ENCODE results near the gene IGSF23.

Gene IGSF23

DNA sequence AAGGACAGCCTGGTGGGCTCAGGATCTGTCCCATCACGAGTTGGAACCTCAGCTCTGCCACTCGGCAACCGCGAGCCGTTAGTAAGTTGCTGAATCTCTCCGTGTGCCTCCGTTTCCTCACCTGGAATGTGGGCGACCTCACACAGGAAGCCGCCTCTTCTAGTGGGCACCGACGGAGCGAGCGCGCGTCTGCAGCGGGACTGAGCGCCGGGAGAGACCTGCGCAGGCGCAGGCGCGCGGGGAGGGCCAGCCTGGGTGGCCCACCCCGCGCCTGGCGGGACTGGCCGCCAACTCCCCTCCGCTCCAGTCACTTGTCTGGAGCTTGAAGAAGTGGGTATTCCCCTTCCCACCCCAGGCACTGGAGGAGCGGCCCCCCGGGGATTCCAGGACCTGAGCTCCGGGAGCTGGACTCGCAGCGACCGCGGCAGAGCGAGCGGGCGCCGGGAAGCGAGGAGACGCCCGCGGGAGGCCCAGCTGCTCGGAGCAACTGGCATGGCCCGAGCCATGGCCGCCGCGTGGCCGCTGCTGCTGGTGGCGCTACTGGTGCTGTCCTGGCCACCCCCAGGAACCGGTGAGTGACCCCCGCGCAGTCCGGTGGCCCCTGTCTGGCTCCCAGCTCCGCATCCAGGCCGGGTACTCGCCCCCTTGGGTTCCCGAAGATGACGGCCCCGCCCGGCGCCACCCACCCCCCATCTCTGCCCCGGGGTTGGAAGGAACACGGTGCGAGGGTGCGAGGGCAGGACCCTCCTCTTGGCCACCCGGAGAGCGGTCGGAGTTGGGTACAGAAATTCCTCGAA, 30.4 kb downstream of the IGSF23 start, which contains the start of gene PVR:
Gene PVR (plus strand): TSS at position 306 of the 797 bp plus-strand sequence. CDS start 187 bp downstream, at position 493.
- no peak for DNase-seq

DNA sequence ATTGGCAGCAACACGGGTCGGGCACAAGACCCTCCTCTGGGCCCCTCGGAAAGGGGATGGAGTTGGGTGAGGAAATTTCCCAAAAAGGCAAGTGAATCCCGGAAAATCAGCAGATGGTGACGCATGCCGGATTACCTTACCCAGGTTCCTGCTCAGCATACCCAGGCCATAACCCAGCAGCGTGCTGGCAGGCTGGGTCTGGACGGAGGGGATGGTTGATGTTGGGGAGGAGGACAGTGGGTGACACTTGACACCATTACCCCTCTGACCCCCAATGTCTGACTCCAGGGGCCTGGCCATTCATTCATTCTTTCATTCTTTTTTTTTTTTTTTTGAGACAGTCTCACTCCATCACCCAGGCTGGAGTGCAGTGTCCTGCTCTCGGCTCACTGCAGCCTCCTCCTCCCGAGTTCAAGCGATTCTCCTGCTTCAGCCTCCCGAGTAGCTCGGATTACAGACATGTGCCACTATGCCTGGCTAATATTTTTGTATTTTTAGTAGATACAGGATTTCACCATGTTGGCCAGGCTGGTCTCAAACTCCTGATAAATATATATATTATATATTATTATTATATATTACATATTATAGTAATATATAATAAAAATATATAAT, 31.1 kb downstream of the IGSF23 start:
- no peak for DNase-seq

DNA sequence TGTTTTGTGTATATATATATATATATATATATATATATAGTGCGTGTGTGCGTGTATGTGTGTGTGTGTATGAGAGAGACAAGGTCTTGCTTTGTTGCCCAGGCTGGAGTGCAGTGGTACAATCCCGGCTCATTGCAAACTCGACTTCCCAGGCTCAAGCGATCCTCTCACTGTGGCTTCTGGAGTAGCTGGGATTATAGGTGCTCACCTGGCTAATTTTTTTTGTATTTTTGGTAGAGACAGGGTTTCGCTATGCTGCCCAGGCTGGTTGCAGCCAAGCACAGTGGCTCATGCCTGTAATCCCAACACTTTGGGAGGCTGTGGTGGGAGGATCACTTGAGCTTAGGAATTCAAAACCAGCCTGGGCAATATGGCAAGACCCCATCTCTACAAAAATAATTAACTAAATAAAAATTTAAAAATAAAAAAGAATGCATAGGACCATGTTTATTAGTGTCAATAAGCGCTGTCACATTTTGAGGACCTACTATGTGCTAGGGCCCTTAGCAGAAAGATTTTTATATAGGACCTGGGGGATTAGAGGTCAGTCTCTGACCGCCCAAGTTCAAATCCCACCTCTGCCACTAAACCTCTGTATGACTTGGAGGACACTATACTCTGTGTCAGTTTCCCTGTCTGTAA, 32.2 kb downstream of the IGSF23 start:
- no peak for DNase-seq

DNA sequence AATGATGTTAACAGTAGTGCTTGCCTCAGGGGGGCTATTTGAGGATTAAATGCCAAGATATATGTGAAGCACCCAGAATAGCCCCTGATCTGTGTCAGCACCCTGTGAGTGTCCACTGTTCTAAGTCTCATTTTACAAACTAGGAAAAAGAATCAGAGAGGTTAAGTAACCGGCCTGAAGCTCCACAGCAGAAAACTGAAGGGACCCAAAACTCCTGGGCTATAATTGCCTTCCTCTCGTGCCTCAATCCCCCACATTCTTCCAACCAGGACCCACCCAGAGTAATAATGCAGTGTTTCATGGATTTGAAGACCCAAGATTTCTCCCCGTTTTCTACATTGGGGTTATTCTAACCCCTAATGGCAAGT, 32.7 kb downstream of the IGSF23 start:
- DNase-seq: no peak

DNA sequence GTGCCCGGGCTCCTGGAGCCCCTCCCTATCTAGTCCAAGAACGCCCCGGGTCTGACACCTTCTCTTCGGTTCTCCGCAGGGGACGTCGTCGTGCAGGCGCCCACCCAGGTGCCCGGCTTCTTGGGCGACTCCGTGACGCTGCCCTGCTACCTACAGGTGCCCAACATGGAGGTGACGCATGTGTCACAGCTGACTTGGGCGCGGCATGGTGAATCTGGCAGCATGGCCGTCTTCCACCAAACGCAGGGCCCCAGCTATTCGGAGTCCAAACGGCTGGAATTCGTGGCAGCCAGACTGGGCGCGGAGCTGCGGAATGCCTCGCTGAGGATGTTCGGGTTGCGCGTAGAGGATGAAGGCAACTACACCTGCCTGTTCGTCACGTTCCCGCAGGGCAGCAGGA, 33.8 kb downstream of the IGSF23 start:
- DNase-seq: no peak

DNA sequence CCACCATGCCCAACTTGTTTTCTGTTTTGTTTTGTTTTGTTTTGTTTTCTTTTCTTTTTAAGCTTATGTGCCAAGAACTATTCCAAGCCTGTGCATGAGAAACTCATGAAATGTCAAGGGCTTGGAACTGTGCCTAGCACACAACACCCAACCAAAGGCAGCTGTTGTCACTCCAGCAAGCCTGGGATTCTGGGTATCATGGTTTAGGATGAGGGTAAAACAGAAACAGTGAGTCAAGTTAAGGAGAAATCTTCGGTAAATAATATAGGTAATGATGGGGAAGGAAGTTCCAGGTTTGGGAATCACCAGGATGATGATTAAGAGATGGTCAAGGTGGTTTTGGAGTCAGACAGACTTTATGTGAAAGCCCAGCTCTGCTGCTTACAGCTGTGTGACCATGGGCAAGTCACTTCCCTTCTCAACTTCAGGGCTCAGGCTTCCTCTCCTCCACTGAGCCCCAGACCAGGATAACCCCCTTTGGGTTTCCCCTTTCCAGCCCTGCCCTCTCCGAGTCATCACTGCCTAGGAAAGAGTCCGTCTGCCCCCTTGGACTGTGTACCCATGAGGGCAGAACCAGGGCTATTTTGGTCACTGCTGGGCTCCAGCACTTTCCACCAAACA, 35.4 kb downstream of the IGSF23 start:
- DNase-seq: no peak

DNA sequence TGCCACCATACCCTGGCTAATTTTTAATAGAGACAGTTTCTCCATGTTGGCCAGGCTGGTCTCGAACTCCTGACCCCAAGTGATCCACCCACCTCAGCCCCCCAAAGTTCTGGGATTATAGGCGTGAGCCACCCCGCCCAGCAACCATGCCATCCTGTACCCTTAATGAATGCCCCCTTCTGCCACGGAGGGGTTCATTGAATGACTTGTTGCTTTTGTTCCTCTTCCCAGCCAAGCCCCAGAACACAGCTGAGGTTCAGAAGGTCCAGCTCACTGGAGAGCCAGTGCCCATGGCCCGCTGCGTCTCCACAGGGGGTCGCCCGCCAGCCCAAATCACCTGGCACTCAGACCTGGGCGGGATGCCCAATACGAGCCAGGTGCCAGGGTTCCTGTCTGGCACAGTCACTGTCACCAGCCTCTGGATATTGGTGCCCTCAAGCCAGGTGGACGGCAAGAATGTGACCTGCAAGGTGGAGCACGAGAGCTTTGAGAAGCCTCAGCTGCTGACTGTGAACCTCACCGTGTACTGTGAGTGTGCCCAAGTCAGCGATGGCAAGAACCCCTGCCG, 36.3 kb downstream of the IGSF23 start:
- DNase-seq: no peak

DNA sequence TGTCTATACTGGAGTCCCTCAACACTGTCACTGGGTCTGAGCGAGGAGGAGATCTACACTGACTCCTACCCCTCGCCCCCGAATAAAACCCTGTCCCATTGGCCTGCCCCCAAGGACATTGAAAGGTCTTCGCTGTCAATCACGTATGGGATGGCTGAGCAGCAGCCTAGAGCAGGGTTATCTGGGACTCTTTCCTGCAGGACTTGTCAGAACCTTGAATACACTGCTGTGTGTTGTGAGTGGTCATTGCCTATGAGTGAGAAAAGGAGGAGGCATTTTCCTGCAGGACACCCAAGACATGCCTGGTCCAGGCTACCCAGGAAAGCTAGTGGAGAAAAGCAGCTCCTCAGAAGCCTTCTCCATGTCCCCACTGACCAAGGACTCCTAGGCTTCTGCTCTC, 40.0 kb downstream of the IGSF23 start:
- DNase-seq: no peak

DNA sequence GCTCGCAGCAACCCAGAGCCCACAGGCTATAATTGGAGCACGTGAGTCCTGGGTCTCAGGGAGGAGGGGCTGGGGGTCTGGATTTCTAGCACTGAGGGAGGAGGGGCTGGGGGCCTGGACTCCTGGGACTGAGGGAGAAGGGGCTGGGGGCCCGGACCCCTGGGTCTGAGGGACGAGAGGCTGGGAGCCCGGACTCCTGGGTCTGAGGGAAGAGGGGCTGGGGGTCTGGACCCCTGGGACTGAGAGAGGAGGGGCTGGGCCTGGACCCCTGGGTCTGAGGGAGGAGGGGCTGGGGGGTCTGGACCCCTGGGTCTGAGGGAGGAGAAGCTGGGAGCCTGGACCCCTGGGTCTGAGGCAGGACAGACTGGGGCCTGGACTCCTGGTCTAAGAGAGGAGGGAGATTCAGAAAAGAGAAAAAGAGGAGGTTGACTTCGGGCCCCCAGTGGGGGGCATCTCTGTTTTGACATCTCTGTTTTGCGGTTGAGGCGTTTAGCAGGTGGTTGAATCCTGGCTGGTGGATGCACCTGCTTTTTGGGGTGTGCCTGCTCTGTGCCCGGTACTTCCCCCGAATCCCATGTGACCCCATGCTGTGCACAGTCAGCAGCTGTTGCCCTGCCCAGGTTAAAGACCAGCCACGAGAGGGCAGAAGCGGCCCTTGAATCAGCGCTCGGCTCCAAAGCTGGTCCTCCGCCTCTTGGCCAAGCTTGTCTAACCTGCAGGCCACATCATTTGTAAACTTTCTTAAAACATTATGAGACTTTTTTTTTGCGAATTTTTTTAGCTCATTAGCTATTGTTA, 40.8 kb downstream of the IGSF23 start:
- DNase-seq: peak; percentile 44

DNA sequence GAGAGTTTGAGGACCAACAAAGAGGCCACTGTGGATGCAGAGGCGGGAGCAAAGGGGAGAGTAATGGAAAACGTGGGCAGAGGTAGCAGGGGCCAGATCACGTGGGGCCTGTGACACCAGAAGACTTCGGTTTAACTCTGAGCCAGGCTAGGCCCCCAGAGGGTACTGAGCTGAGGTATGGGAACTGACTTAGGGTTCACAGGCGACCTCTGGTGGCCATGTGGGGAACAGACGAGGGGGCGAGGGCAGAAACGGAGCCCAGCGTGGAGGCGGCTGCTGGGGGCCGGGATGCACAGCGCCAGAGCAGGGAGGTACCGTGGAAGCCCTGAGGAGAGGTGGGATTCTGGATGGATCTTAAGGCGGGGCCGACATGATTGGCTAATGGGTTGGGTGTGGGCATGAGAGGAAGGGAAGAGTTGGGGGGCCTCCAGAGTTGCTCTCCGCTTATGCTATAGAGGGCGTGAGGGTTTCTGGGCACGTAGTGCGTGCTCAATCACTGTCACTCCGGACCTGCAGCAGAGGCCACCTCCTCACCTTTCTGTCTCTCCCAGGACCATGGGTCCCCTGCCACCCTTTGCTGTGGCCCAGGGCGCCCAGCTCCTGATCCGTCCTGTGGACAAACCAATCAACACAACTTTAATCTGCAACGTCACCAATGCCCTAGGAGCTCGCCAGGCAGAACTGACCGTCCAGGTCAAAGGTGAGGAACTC, 44.0 kb downstream of the IGSF23 start:
- DNase-seq: peak; percentile 55

DNA sequence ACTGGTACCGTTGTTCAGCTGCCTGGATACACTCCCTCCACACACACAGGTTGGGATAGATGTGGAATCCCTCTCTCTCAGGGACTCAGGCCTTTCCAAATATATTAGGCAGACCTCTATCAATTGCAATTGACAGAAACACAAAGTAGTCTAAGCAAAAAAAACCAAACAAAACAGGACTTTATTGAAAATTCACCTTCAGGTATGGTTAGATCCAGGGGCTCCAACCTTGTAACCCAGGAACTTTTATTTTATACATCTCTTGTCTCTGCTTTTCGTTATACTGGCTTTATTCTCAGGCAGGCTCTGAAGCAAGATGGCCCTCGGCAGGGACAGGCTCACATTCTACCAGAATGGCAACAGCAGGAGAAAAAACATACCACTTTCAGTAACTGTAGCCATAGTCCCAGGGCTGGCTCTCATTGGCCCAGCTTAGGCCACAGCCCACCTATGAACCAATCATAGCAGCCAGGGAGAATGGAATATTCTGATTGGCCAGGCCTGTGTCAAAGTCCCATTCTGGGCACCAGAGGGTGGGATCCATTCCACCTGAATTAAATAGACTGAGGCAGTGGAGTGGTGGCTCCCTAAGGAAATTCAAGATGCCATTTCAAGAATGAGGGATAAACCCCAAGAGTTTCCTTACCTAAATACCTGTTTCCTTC, 44.8 kb downstream of the IGSF23 start:
- no peak for DNase-seq

DNA sequence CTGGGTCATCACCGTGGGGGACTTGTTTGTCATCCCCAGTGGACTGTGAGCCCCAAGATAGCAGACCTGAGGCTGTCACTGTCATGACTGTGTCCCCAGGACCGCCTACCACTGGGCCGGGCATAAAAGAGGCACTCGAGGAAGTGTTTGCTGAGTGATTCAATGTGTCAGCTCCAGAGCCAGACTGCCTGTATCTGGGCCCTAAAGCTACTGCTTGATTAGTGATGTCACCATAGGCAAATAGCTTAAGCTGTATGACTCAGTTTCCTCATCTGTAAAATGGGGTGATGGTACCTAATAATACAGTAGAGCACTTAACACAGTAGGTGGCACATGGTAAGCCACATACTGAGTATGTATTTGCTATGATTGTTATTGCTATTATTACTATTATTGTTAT, 46.7 kb downstream of the IGSF23 start:
- DNase-seq: no peak

DNA sequence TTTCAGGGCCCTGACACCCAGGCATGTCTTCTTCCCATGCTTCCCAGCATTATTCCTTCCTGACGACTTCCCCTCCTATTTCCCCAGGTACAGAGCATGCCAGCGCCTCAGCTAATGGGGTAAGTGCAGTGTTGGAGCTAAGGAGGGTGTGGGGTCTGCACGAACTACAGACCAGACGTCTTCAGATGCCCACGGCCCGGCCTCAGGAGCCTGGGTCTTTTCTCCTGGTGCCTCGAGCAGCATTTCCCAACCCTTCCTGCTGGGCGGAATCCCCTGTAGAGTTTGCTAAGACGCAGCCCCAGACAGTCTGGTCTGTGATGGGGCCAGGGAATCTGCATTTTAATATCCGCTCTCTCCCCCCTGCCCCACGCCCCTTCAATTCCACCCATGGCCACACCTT, 47.8 kb downstream of the IGSF23 start:
- DNase-seq: no peak

DNA sequence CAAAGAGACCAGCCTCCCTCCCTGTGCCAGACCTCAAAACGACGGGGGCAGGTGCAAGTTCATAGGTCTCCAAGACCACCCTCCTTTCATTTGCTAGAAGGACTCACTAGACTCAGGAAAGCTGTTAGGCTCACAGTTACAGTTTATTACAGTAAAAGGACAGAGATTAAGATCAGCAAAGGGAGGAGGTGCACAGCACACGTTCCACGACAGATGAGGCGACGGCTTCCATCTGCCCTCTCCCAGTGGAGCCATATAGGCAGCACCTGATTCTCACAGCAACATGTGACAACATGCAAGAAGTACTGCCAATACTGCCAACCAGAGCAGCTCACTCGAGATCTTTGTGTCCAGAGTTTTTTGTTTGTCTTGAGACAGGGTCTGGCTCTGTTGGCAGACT, 48.5 kb downstream of the IGSF23 start:
- no peak for DNase-seq

DNA sequence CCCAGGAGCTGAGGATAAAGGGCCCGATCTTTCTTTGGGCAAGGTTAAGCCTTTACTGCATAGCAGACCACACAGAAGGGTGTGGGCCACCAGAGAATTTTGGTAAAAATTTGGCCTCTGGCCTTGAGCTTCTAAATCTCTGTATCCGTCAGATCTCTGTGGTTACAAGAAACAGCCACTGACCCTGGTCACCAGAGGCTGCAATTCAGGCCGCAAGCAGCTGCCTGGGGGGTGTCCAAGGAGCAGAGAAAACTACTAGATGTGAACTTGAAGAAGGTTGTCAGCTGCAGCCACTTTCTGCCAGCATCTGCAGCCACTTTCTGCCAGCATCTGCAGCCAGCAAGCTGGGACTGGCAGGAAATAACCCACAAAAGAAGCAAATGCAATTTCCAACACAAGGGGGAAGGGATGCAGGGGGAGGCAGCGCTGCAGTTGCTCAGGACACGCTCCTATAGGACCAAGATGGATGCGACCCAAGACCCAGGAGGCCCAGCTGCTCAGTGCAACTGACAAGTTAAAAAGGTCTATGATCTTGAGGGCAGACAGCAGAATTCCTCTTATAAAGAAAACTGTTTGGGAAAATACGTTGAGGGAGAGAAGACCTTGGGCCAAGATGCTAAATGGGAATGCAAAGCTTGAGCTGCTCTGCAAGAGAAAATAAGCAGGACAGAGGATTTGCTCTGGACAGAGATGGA, 49.5 kb downstream of the IGSF23 start:
- no peak for DNase-seq

DNA sequence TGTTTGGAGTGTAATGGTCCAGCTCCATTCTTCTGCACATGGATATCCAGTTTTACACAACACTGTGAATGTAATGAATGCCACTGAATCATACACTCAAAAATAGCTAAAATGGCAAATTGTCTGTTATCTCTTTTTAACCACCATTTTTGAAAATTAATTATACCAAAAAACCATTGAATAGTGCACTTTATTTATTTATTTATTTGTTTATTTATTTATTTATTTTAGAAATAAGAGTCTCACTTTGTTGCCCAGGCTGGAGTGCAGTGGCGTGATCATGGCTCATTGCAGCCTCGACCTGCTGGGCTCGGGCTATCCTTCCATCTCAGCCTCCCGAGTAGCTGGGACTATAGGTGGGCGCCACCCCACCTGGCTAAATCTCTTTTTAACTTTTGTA, 50.6 kb downstream of the IGSF23 start:
- no peak for DNase-seq

DNA sequence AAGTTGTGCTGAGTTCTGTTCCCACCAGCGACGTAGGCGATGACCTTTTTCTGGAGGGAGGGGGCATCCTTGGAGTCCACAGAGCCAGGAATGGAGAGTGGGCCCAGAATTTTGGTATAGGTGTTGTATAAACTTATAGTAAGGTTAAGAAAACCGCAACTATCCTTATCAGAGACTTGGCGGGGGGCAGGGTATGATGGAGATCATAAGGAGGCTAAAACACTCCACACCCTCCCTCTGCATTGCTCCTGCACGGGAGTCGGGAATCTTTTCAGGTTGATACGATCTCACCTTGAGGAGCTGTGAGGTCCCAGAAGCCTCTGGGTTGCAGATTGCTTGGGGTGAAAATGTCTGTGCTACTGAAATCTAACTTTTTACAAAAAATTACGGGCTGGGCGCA, 51.6 kb downstream of the IGSF23 start:
- no peak for DNase-seq

DNA sequence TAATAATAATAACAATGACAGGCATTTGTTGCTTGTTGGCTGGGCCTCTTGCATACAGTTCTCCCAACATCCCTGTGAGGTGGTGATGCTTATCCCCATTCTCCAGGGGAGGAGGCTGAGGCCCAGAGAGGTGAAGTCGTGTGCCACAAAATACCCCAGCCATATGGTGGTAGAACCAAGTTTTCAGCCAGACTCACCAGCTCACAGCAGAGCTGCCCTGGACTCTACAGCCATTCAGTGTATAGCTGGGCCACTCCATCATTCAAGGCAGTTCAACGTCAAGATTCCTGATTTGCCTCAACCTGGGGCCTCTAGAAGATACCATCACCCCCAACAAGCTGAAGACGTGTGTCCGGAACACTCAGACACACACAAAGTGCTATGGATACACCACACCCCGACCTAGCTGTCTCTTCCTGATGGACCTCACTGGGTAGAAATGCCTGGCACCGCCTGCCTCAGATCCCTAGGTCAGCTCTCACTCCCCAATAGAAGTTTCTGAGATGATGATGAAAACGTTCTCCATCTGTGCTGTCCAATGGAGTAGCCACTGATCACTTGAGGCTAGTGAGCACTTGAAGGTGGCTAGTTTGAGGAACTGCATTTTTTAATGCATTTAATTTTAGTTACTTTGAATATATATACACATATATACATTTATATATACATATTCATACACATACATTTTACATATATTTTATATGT, 53.6 kb downstream of the IGSF23 start:
- DNase-seq: no peak

DNA sequence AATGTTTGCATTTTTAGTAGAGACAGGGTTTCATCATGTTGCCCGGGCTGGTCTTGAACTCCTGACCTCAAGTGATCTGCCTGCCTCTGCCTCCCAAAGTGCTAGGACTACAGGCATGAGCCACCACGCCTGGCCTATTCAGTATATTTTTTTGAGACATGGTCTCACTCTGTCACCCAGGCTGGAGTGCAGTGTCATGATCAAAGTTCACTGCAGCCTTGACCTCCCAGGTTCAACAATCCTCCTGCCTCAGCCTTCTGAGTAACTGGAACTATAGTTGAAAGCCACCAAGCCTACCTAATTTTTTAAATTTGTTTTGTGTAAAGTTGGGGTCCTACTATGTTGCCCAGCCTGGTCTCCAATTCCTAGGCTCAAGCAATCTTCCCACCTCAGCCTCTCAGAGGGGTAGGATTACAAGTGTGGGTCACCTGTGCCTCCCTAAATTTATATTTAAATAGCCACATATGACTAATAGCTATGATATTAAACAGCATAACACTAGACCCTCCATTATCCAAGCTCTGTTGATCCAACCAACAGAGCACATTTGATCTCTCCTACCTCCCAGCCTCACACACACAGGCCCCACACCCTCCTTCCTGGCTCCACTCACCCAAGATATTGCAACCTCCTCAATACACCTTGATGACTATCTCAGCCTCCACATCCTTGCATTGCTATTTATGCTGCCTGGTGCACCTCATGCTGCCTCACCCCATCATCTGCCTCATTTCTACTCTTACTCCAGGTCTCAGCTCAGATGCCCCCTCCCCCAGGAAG, 55.8 kb downstream of the IGSF23 start:
- no peak for DNase-seq

Measured in stimulated activated naive CD4-positive, alpha-beta T cell treated with Interleukin-2 at 50 U/mL for 16 hours (primary cell).